Measurements from ENCODE around the gene PRRT3. TPM values are rescaled to one million over a fixed set of nuclear protein-coding genes. Genes with fewer than 3 reads are reported as not detected.

PRRT3 gene
- total RNA-seq: 1 to 10 TPM; 3.5 to 6.4 TPM

GRCh38 chr3:9951962-9952805 lies at the start of gene PRRT3:
PRRT3 (minus strand) TSS chr3:9952408; CDS start chr3:9950115, 2,293 bp downstream.
- CTCF ChIA-PET: interaction anchor here (0.6 to 1.8 kb wide), 7 partner anchors 8 to 103 kb away, joined by 3 to 5 read pairs (median 3); partner anchors contain the start of genes CRELD1 and JAGN1
- Mint-ChIP-seq H3K27me3 (no peaks in the 10 kb centered on the region), H3K9me3 (ENCODE audit: low read depth) (no peaks in the 10 kb centered on the region), H3K4me3 (peak within 1 kb of the TSS; percentile 76), H3K27ac (no peak within 1 kb of the TSS), H3K36me3 (no peaks in the 10 kb centered on the region), H3K4me1 (peaks cover 18% of the 10 kb centered on the region)
- ATAC-seq (peak; percentile 95), DNase-seq (peak; percentile 78)

- DNase-seq (no peak), ATAC-seq (no peak)
- Mint-ChIP-seq H3K4me3 (no peak overlapping the region), H3K27me3 (no peaks in the 10 kb centered on the region), H3K4me1 (peaks cover 8% of the 10 kb centered on the region), H3K9me3 (ENCODE audit: low read depth) (no peaks in the 10 kb centered on the region), H3K36me3 (peaks cover 47% of the 10 kb centered on the region), H3K27ac (no peak overlapping the region)
- CTCF ChIA-PET: no interaction called here
Measured at GRCh38 chr3:10000686-10001085, 48.5 kb upstream of the PRRT3 start.

GRCh38 chr3:9994086-9994844 lies 42.1 kb upstream of the PRRT3 start:
- Mint-ChIP-seq H3K4me1 (peaks cover 5% of the 10 kb centered on the region), H3K27ac (no peak overlapping the region), H3K4me3 (no peak overlapping the region), H3K9me3 (ENCODE audit: low read depth) (no peaks in the 10 kb centered on the region), H3K27me3 (no peaks in the 10 kb centered on the region), H3K36me3 (peaks cover 22% of the 10 kb centered on the region)
- ATAC-seq (no peak), DNase-seq (no peak)
- CTCF ChIA-PET: no interaction called here

- Mint-ChIP-seq H3K27me3 (no peaks in the 10 kb centered on the region), H3K9me3 (ENCODE audit: low read depth) (no peaks in the 10 kb centered on the region), H3K4me3 (peak overlapping the region; percentile 91), H3K36me3 (peaks cover 11% of the 10 kb centered on the region), H3K27ac (peak overlapping the region; percentile 94), H3K4me1 (peaks cover 43% of the 10 kb centered on the region)
- DNase-seq: no peak
- CTCF ChIA-PET: interaction anchor here (1.0 to 2.9 kb wide), 8 partner anchors 9 to 336 kb away, joined by 3 to 26 read pairs (median 4); partner anchors contain the start of genes CAMK1 and CRELD1
- ATAC-seq: peak; percentile 61
Measured at GRCh38 chr3:9986230-9986725, 34.1 kb upstream of the PRRT3 start.

GRCh38 chr3:9980251-9980650 lies 28.0 kb upstream of the PRRT3 start:
- H3K4me3 Mint-ChIP-seq: no peak overlapping the region
- H3K36me3 Mint-ChIP-seq: peaks cover 24% of the 10 kb centered on the region
- no peak overlapping the region for H3K27ac Mint-ChIP-seq
- DNase-seq: no peak
- ATAC-seq: no peak
- H3K27me3 Mint-ChIP-seq: no peaks in the 10 kb centered on the region
- no peaks in the 10 kb centered on the region for H3K9me3 Mint-ChIP-seq (ENCODE audit: low read depth)
- H3K4me1 Mint-ChIP-seq: peaks cover 35% of the 10 kb centered on the region
- CTCF ChIA-PET: interaction anchor here (1.0 kb wide), 1 partner anchor 12 kb away, joined by 3 read pairs; no protein-coding TSS in a partner anchor

- Mint-ChIP-seq H3K27ac (peak overlapping the region; percentile 18), H3K4me1 (peaks cover 29% of the 10 kb centered on the region), H3K4me3 (no peak overlapping the region), H3K36me3 (peaks cover 30% of the 10 kb centered on the region), H3K27me3 (no peaks in the 10 kb centered on the region), H3K9me3 (ENCODE audit: low read depth) (no peaks in the 10 kb centered on the region)
- DNase-seq (no peak), ATAC-seq (no peak)
- CTCF ChIA-PET: interaction anchor here (1.2 to 2.8 kb wide), 2 partner anchors 8 to 47 kb away, joined by 3 to 12 read pairs; partner anchors contain the start of genes EMC3 and FANCD2
Measured at GRCh38 chr3:9978710-9979305, 26.6 kb upstream of the PRRT3 start.

GRCh38 chr3:9976721-9977709 lies 24.8 kb upstream of the PRRT3 start:
- CTCF ChIA-PET: interaction anchor here (0.6 to 2.8 kb wide), 5 partner anchors 10 to 345 kb away, joined by 3 to 12 read pairs (median 3); partner anchors contain the start of genes EMC3 and FANCD2
- Mint-ChIP-seq H3K27me3 (no peaks in the 10 kb centered on the region), H3K27ac (peak overlapping the region; percentile 77), H3K4me1 (peaks cover 21% of the 10 kb centered on the region), H3K36me3 (peaks cover 31% of the 10 kb centered on the region), H3K4me3 (no peak overlapping the region), H3K9me3 (ENCODE audit: low read depth) (no peaks in the 10 kb centered on the region)
- ATAC-seq (peak; percentile 90), DNase-seq (peak; percentile 56)

GRCh38 chr3:9970020-9970652 lies 17.9 kb upstream of the PRRT3 start:
- no peaks in the 10 kb centered on the region for H3K27me3 Mint-ChIP-seq
- H3K27ac Mint-ChIP-seq: no peak overlapping the region
- CTCF ChIA-PET: no interaction called here
- H3K9me3 Mint-ChIP-seq (ENCODE audit: low read depth): no peaks in the 10 kb centered on the region
- H3K4me3 Mint-ChIP-seq: no peak overlapping the region
- ATAC-seq: no peak
- DNase-seq: no peak
- peaks cover 33% of the 10 kb centered on the region for H3K36me3 Mint-ChIP-seq
- H3K4me1 Mint-ChIP-seq: no peaks in the 10 kb centered on the region

GRCh38 chr3:9969632-9970019 lies 17.4 kb upstream of the PRRT3 start:
- ATAC-seq (no peak), DNase-seq (no peak)
- no peaks in the 10 kb centered on the region for H3K4me1 Mint-ChIP-seq
- H3K4me3 Mint-ChIP-seq: no peak overlapping the region
- H3K36me3 Mint-ChIP-seq: peaks cover 31% of the 10 kb centered on the region
- no peaks in the 10 kb centered on the region for H3K27me3 Mint-ChIP-seq
- CTCF ChIA-PET: no interaction called here
- H3K27ac Mint-ChIP-seq: no peak overlapping the region
- no peaks in the 10 kb centered on the region for H3K9me3 Mint-ChIP-seq (ENCODE audit: low read depth)

- CTCF ChIA-PET: no interaction called here
- Mint-ChIP-seq H3K27ac (no peak overlapping the region), H3K36me3 (peaks cover 27% of the 10 kb centered on the region), H3K9me3 (ENCODE audit: low read depth) (no peaks in the 10 kb centered on the region), H3K4me3 (no peak overlapping the region), H3K27me3 (no peaks in the 10 kb centered on the region), H3K4me1 (no peaks in the 10 kb centered on the region)
- DNase-seq (no peak), ATAC-seq (no peak)
Measured at GRCh38 chr3:9966841-9967240, 14.6 kb upstream of the PRRT3 start.

- CTCF ChIA-PET: interaction anchor here (0.6 kb wide), 1 partner anchor 12 kb away, joined by 3 read pairs; no protein-coding TSS in a partner anchor
- Mint-ChIP-seq H3K27ac (no peak overlapping the region), H3K27me3 (no peaks in the 10 kb centered on the region), H3K9me3 (ENCODE audit: low read depth) (no peaks in the 10 kb centered on the region), H3K4me3 (no peak overlapping the region), H3K4me1 (no peaks in the 10 kb centered on the region), H3K36me3 (peaks cover 25% of the 10 kb centered on the region)
- DNase-seq (no peak), ATAC-seq (no peak)
Measured at GRCh38 chr3:9965200-9965875, 13.1 kb upstream of the PRRT3 start.

All from activated CD8-positive, alpha-beta memory T cell treated with anti-CD3 and anti-CD28 coated beads, Interleukin-2, amount 10 ng/mL, durations not matched to agents 7 days and 5 days (primary cell).